IMR-90 (cell line): ENCODE data around the gene AGXT.

Experiments used
- CTCF ChIP-seq: conservative IDR thresholded peaks from 2 replicates; pipeline ENCODE4 v1.5.1; 2012; ENCODE audit warnings: mild to moderate bottlenecking, low read depth, low read length, improper control_type of control experiment
- MXI1 ChIP-seq: IDR thresholded peaks from 2 replicates; pipeline ENCODE4 v1.6.1; 2012; ENCODE audit warnings: low read depth, mild to moderate bottlenecking, low read length, moderate library complexity, borderline replicate concordance
- POLR2A ChIP-seq: IDR thresholded peaks from 2 replicates; pipeline ENCODE4 v1.6.1; 2012; ENCODE audit warnings: mild to moderate bottlenecking, low read depth, low read length
- RAD21 ChIP-seq: IDR thresholded peaks from 2 replicates; pipeline ENCODE4 v1.6.1; 2012; ENCODE audit warnings: low read length, improper control_type of control experiment
- SMC3 ChIP-seq: fragments of 150-350 bp; IDR thresholded peaks from 2 replicates; pipeline ENCODE4 v1.6.1; 2016; ENCODE audit warnings: low read depth, mild to moderate bottlenecking, antibody characterized with exemption, low read length, moderate library complexity

- TF ChIP-seq CTCF, result no peak
- TF ChIP-seq POLR2A, result no peak
- no peak for TF ChIP-seq RAD21
- no peak for TF ChIP-seq MXI1
- no peak for TF ChIP-seq SMC3
Observed at GRCh38 chr2:240877460-240878340, 9.1 kb downstream of the AGXT start.
